GM23248 (cell line): ENCODE measurements around the gene PPP1CC. TPM values are rescaled to one million over a fixed set of nuclear protein-coding genes. Genes with fewer than 3 reads are reported as not detected.

ENCODE experiments used
- DNase-seq: peaks from one replicate; pipeline ENCODE4 v3.0.0-alpha.2; 2015
- H2AFZ ChIP-seq: fragments of 200-600 bp; sonication (generic); 2 replicates; pipeline ENCODE4 v1.6.1; 2016; ENCODE audit warnings: antibody characterized with exemption
- H3F3A ChIP-seq: fragments of 200-600 bp; sonication (generic); 2 replicates; pipeline ENCODE4 v1.6.1; 2016; ENCODE audit warnings: mild to moderate bottlenecking, antibody characterized with exemption, mixed run types; ENCODE audit not compliant: insufficient read depth
- H3K27ac ChIP-seq: fragments of 200-600 bp; sonication (generic); 2 replicates; pipeline ENCODE4 v1.5.1; 2016; ENCODE audit warnings: mild to moderate bottlenecking
- H3K27me3 ChIP-seq: fragments of 200-600 bp; sonication (generic); replicated peaks from 2 replicates; pipeline ENCODE4 v1.6.1; 2016; ENCODE audit warnings: mild to moderate bottlenecking; ENCODE audit not compliant: insufficient read depth
- H3K36me3 ChIP-seq: fragments of 200-600 bp; sonication (generic); 2 replicates; pipeline ENCODE4 v1.6.1; 2016; ENCODE audit warnings: low read depth, mild to moderate bottlenecking
- H3K4me1 ChIP-seq: fragments of 200-600 bp; sonication (generic); 2 replicates; pipeline ENCODE4 v1.6.1; 2016; ENCODE audit warnings: mild to moderate bottlenecking; ENCODE audit not compliant: insufficient read depth
- H3K4me2 ChIP-seq: fragments of 200-600 bp; sonication (generic); one replicate; pipeline ENCODE4 v1.6.1; 2016; ENCODE audit warnings: mild to moderate bottlenecking; ENCODE audit not compliant: unreplicated experiment
- H3K4me3 ChIP-seq: fragments of 200-600 bp; sonication (generic); 2 replicates; pipeline ENCODE4 v1.5.1; 2016; ENCODE audit warnings: mild to moderate bottlenecking
- H3K79me2 ChIP-seq: fragments of 200-600 bp; sonication (generic); 2 replicates; pipeline ENCODE4 v1.6.1; 2016; ENCODE audit warnings: mild to moderate bottlenecking; ENCODE audit not compliant: insufficient read depth
- H3K9ac ChIP-seq: fragments of 200-600 bp; sonication (generic); 2 replicates; pipeline ENCODE4 v1.6.1; 2016; ENCODE audit warnings: mild to moderate bottlenecking
- H3K9me2 ChIP-seq: fragments of 200-600 bp; sonication (generic); 2 replicates; pipeline ENCODE4 v1.6.1; 2016; ENCODE audit warnings: mixed run types, mild to moderate bottlenecking, moderate library complexity; ENCODE audit not compliant: insufficient read depth
- H3K9me3 ChIP-seq: fragments of 200-600 bp; sonication (generic); one replicate; pipeline ENCODE4 v1.6.1; 2017; ENCODE audit warnings: low read depth
- H4K20me1 ChIP-seq: fragments of 200-600 bp; sonication (generic); 2 replicates; pipeline ENCODE4 v1.6.0; 2016; ENCODE audit not compliant: insufficient read depth
- EZH2 ChIP-seq: fragments of 200-600 bp; sonication (generic); IDR thresholded peaks from 2 replicates; pipeline ENCODE4 v1.6.1; 2018; ENCODE audit warnings: antibody characterized with exemption, mild to moderate bottlenecking; ENCODE audit not compliant: insufficient read depth, poor library complexity, severe bottlenecking
- EZH2phosphoT487 ChIP-seq: fragments of 200-600 bp; sonication (generic); IDR thresholded peaks from 2 replicates; pipeline ENCODE4 v1.6.1; 2018; ENCODE audit warnings: antibody characterized with exemption, moderate library complexity, mild to moderate bottlenecking, low read depth; ENCODE audit not compliant: insufficient read depth
- WGBS, 2 experiments: methylation state at CpG; one replicate each; pipeline ENCODE4 v1.1.6; 2015 to 2017; ENCODE audit warnings: low lambda C conversion rate in 2 of 2, low coverage in 1 of 2; ENCODE audit errors: missing lambda C conversion rate in 2 of 2; 5-methylcytosine and 5-hydroxymethylcytosine counted together
- in situ Hi-C: fragments of 300-500 bp; cut with MboI; formaldehyde crosslinking; loops from 2 replicates; pipeline ENCODE4 v1.15.0; 2020
- polyA plus RNA-seq: library from polyadenylated mRNA; unstranded; fragments of >200 nt; fragmentation: Nextera tagmentation; extraction: Ambion mirVana; gene quantifications from 2 replicates; pipeline ENCODE4 v1.2.1, GENCODE V29; 2016
- total RNA-seq: library from RNA; depleted of rRNA; stranded (reverse); fragments of >200 nt; shearing (Covaris generic); gene quantifications from 2 replicates; pipeline ENCODE4 v1.2.3, GENCODE V29; 2014

PPP1CC gene
- total and polyA plus RNA-seq, 2 experiments from 2014 or later = 37.4 to 110 TPM

- no peak for DNase-seq
- Histone ChIP-seq H3K4me3 (no peak overlapping the region), H3K79me2 (no peaks in the 10 kb centered on the region), H4K20me1 (no peaks in the 10 kb centered on the region), H3K27me3 (no peaks in the 10 kb centered on the region; the same call in none of the 2 replicates), H3K4me1 (no peaks in the 10 kb centered on the region), H3K9me2 (no peaks in the 10 kb centered on the region), H3K4me2 (no peak overlapping the region), H3F3A (no peaks in the 10 kb centered on the region), H3K27ac (no peak overlapping the region), H3K9ac (no peak overlapping the region), H3K9me3 (no peaks in the 10 kb centered on the region), H3K36me3 (no peaks in the 10 kb centered on the region), H2AFZ (no peak overlapping the region)
- in situ Hi-C loops = no loop called here
- 95% methylated on average over 2 of the region's 2 CpGs for WGBS, 2 experiments
- TF ChIP-seq EZH2 = no peak
Measured at GRCh38 chr12:110683888-110684287, 58.8 kb downstream of the PPP1CC start.

GRCh38 chr12:110680032-110680431, 62.7 kb downstream of the PPP1CC start:
- H3K36me3 ChIP-seq = no peaks in the 10 kb centered on the region
- 22 to 32% methylated on average over 1 of the region's 1 CpG for WGBS, 2 experiments
- H3K27ac ChIP-seq = no peak overlapping the region
- no peaks in the 10 kb centered on the region for H3K4me1 ChIP-seq
- no peak overlapping the region for H3K9ac ChIP-seq
- no peaks in the 10 kb centered on the region for H3F3A ChIP-seq
- H3K9me2 ChIP-seq = no peaks in the 10 kb centered on the region
- H3K4me2 ChIP-seq = no peak overlapping the region
- no peak for DNase-seq
- in situ Hi-C loops = no loop called here
- TF ChIP-seq EZH2 (no peak), EZH2phosphoT487 (no peak)
- no peak overlapping the region for H2AFZ ChIP-seq
- H3K9me3 ChIP-seq = no peaks in the 10 kb centered on the region
- H3K27me3 ChIP-seq = no peaks in the 10 kb centered on the region
- H3K79me2 ChIP-seq = no peaks in the 10 kb centered on the region
- no peaks in the 10 kb centered on the region for H4K20me1 ChIP-seq
- H3K4me3 ChIP-seq = no peak overlapping the region

DNA sequence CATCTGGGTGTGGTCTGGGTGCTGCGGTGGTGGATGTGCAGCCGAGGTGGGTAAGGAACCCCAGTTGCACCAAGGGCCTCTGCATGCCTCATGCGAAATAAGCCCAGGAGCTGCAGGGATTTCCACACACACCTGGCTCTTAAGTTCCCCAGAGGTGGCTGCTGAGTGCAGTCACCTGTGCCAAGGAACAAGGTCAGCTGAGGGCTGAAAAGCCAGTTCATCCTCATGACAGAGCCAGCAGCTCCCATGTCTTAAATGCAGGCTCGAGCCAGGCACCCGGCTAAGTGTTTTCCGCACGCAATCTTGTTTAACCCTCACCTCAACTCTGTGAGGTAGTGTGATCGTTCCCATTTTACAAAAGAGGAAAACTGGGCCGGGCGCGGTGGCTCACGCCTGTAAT, 63.5 kb downstream of the PPP1CC start:
- Histone ChIP-seq H2AFZ (no peak overlapping the region), H3K9ac (no peak overlapping the region), H3K4me3 (no peak overlapping the region), H3K4me2 (no peak overlapping the region), H3K9me2 (no peaks in the 10 kb centered on the region), H3K79me2 (no peaks in the 10 kb centered on the region), H3K4me1 (no peaks in the 10 kb centered on the region), H3K9me3 (no peaks in the 10 kb centered on the region), H3K27me3 (no peaks in the 10 kb centered on the region), H3K36me3 (no peaks in the 10 kb centered on the region), H4K20me1 (no peaks in the 10 kb centered on the region), H3K27ac (no peak overlapping the region), H3F3A (no peaks in the 10 kb centered on the region)
- TF ChIP-seq EZH2 (no peak), EZH2phosphoT487 (no peak)
- in situ Hi-C loops = no loop called here
- no peak for DNase-seq
- 88 to 89% methylated on average over 12 of the region's 12 CpGs for WGBS, 2 experiments

- no peaks in the 10 kb centered on the region for H3K4me1 ChIP-seq
- H3K4me3 ChIP-seq = no peak overlapping the region
- WGBS, 2 experiments = 76 to 81% methylated on average over 4 of the region's 4 CpGs
- H3K9me2 ChIP-seq = no peaks in the 10 kb centered on the region
- H3K79me2 ChIP-seq = no peaks in the 10 kb centered on the region
- H2AFZ ChIP-seq = no peak overlapping the region
- H3K36me3 ChIP-seq = no peaks in the 10 kb centered on the region
- H3K9ac ChIP-seq = no peak overlapping the region
- no peak overlapping the region for H3K27ac ChIP-seq
- H3F3A ChIP-seq = no peaks in the 10 kb centered on the region
- H3K9me3 ChIP-seq = no peaks in the 10 kb centered on the region
- no peaks in the 10 kb centered on the region for H3K27me3 ChIP-seq
- TF ChIP-seq EZH2phosphoT487 (no peak), EZH2 (no peak)
- H3K4me2 ChIP-seq = no peak overlapping the region
- no peaks in the 10 kb centered on the region for H4K20me1 ChIP-seq
- in situ Hi-C loops = no loop called here
- no peak for DNase-seq
Measured at GRCh38 chr12:110677982-110678381, 64.7 kb downstream of the PPP1CC start.

DNA sequence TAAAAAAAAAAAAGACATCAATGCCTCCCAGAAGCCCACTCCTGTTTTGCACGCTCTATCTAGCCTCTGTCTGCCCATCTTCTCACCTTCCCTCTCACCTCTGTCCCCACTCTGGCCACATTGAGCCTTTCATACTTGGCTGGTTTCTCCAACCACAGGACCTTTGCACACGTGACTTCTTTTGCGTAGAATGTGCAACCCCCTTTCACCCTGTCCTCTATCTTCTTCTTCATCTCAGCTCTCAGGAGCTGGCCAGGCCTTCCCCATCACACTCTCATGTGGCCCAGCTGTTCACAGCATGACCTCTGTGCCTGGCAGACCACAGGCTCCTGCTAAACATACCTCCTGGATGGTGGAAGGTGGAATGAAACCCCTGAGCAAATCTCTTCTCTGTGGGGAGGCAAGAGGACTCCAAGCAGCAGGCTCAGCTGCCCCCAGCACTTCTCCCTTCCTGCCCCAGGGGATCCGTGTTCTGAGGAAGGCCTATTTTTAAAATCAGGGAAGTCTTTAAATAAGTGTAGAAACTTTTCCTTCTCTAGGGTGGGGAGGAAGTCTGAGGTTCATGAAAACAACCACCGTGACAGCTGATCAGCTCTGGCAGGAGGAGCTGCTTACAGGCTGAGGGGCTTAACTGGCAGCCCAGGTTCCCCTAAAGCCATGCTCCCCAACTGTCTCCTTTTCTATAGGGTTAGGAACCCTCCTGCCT, 65.3 kb downstream of the PPP1CC start:
- Histone ChIP-seq H3F3A (no peaks in the 10 kb centered on the region), H3K4me3 (no peak overlapping the region), H3K9me3 (no peaks in the 10 kb centered on the region), H2AFZ (no peak overlapping the region), H3K79me2 (no peaks in the 10 kb centered on the region), H3K4me1 (no peaks in the 10 kb centered on the region), H3K9me2 (no peaks in the 10 kb centered on the region), H3K36me3 (no peaks in the 10 kb centered on the region), H3K27ac (no peak overlapping the region), H3K9ac (no peak overlapping the region), H3K27me3 (no peaks in the 10 kb centered on the region), H3K4me2 (no peak overlapping the region), H4K20me1 (no peaks in the 10 kb centered on the region)
- WGBS, 2 experiments = 88 to 92% methylated on average over 5 of the region's 5 CpGs
- no peak for DNase-seq
- in situ Hi-C loops = no loop called here
- no peak for TF ChIP-seq EZH2
- no peak for TF ChIP-seq EZH2phosphoT487
